GM18861 (cell line): Measurements from ENCODE around the gene RIPK1.
A peak's percentile ranks its signal among the peaks of the same experiment; 100 is the strongest.
"Not testable (repeated sequence)": the region's sequence is repeated elsewhere in the genome, so short reads cannot be mapped to it uniquely, and the experiment has no call there.

Experiments used
- ATAC-seq: cut with Tn5 transposase; IDR thresholded peaks from one replicate; pipeline ENCODE4 v1.9.1; 2021; ENCODE audit not compliant: unreplicated experiment

Gene RIPK1

DNA sequence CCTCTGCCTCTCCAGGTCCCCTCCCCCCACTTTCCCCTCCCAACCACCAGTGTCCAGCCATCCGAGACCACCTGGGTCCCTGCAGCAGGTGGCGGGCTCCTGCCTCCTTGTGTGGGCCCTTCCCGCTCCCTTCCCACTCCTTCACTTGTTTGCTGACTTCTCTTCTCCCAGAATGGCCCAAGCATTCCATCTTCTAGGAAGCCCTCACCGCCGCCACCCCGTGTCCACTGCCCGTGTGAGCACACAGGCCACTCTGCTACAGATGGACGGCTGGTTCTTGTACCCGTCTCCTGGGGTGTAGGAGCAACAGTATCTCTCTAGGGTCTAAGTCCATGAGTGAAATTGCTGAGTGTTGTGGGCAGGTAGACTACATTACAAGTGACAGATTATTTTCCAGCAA is 65.2 kb downstream of the RIPK1 start:
- ATAC-seq = no peak

DNA sequence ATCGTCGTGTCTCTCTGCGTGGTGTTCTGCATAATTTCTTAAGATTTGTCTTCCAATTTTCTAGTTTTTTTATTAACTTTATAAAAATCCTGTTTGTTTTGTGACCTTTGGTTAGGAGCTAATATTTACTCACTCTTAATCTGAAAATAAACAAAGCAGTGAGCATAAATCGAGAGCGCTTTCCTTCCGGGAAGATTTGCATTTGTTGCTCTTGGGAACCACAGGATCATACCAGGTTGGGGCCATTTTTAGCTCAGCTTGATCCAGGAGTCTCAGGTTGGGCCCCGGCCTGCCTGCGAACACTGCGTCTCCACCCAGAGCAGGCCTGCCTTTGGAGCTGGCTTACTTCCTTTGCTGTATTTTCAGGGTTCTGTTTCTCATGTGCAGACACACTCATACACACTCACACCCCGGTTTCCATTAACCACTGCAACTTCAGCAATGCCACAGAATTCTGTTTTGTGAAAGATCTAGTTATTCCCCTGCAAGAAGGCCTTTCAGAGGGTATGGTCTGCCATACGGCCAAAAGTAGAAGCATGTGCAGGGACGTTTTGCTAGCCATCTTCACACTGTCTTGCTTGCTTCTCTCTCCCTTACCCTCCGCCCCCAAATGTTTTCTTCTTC is 67.5 kb downstream of the RIPK1 start:
- ATAC-seq = no peak

DNA sequence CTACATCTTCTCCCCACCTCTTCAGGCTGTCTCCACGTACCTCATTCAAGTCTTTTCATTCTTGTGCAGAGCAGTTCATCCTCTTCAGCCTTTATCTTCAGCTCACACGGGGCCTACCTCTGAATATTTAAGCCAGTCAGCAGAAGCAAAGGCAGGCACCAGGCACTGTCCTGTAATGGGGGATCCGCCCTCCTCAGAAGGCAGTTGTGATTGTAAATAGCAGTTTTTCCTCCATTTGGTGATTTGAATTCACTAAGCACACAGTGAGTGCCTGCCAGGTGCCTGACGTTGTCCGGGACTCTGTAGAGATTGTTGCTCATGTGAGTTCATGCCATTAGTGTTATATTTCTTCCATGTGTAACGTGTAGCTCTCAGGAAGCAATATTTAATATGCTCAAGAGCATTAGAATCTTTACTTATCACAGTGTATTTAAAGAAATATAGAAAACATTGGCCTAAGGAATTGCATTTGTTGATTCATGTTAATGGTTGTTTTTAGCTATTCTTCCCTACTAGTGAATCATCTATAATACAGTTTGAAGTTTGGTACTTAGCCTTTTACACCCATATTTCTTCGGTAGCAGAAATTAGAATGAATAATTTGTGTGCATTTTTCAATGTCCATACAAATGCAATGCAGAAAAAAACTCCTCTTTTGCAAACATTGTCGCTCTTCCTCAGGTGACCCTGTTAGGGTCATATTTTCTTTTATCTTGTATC is 68.2 kb downstream of the RIPK1 start:
- no peak for ATAC-seq

DNA sequence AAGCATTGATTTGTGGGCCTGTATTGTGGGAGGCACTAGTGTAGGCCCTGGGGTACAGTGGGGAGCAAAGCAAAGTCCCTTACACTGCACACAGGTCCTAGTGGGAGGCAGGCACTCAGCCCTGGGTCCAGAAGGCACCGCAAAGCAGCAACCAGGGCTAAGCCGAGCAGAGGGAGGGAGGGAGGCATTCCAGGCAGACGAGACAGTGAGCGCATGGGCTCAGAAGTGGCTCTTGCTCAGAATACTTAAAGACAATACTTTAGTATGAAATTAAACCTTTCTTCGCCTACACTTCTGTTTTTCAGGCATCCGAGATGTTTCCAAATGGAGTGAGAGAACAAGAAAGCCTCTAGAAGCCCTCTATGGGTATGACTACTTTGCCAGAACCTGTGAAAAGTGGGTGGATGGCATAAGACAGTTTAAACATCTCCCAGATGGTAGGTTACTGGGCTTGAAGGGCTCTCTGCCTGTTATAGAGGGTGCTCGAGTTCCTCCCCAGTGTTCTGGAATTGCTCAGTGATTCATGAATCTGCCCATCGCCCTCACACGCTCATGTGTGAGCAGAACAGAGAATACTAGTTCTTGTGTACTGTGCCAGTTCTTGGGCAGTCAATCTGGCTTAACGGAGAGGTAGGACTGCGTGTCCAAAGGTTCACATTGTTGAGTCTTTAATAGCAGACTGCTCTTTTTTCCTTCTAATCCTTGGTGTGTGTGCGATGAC is 68.9 kb downstream of the RIPK1 start:
- ATAC-seq = no peak

DNA sequence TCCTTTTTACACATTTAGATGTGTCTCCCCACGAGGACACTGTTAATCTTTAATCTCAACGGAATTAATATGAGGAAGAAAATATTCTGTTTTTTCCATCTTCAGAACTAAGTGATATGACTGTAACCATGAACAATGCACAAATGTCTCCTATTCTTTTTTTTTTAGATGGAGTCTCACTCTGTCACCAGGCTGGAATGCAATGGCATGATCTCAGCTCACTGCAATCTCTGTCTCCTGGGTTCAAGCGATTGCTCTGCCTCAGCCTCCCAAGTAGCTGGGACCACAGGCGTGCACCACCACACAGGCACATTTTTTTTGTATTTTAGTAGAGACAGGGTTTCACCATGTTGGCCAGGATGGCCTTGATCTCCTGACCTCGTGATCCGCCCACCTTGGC is 69.6 kb downstream of the RIPK1 start:
- not testable (repeated sequence) for ATAC-seq

DNA sequence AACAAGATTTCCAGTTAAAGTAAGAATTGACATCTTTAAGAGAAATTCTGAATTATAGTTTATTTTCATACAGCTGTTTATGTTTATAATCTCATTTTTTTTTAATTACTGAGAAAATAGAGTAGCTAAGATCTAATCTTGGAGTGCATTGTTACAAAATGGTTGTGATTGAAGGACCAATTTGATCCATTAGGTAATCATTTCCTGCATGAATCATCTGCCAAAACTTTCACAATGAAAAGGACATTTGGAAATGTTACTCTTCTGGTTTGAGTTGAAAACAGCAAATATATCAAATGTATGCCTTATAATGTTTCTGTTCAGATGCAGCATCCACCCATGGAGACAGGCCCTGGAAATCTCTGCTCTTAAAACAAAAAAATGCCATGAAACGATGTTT is 70.0 kb downstream of the RIPK1 start:
- ATAC-seq = no peak

DNA sequence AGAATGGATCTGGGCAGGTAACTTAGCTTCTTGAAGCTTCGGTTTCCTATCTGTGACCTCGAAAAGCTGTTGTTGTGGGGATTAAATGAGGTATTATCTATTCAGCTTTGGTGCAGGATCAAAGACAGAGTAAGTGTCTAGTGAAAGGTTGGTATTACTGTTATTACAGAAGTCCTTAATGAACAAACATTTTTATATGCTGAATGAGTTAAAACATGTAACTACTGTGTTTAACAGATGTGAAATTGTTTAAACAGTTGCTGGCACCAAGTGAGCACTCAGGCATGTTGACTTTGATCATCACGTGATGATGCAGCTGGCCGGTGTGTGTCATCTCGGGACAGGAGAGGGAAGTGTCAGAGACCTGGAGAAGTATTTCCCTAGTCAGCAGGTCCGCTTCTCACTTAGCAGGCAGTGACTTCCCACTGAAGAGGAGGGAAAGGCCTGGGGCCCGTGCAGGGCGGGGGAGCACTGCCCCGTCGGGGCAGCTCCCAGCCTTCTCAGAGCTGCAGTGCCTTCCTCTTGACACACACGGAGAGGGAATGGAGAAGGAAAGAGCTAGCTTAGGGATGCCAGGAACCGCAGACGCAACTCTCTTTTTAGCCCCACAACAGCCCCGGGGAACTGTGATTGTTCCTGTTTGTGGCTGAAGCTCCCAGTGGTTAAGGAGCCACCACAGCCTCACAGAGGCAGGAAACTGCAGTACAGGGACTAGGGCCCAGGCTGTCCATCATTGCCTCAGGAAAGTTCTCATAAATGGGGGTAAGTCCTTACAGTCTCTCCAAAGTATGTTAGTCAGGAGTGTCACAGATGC is 71.0 kb downstream of the RIPK1 start:
- no peak for ATAC-seq

DNA sequence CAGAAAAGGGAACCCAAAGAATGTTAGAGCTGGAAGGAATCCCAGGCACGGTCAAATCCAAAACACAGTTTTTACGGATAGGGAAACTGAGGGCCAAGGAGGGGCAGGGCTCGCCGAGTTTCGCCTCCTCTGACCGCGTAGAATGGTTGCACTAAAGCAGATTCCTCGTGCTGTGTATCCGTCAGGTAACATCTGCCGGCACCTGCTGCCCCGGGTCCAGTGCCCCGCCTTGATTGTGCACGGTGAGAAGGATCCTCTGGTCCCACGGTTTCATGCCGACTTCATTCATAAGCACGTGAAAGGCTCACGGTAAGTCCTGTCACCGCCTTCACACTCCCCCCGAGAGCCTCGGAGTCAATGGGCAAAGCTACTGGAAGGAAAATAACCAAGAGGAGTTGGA is 71.9 kb downstream of the RIPK1 start:
- ATAC-seq = no peak

DNA sequence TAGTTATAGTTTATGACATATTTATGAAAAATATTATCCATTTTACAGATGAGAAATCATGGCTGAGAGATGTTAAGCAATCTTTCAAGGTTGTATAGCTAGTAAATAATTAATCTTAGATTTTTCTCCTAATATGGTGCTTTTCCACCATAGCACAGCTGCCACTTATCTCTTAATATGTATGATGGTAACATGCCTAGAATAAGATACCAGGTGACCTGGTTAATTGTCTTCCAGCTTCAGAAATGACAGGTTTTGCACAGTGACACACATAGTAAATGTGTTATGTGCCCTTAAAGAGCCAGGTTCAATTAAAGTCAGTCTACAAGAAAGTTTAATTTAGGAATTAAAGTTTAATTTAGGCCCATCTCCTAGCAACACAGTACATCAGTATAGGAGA is 74.2 kb downstream of the RIPK1 start:
- ATAC-seq = no peak

DNA sequence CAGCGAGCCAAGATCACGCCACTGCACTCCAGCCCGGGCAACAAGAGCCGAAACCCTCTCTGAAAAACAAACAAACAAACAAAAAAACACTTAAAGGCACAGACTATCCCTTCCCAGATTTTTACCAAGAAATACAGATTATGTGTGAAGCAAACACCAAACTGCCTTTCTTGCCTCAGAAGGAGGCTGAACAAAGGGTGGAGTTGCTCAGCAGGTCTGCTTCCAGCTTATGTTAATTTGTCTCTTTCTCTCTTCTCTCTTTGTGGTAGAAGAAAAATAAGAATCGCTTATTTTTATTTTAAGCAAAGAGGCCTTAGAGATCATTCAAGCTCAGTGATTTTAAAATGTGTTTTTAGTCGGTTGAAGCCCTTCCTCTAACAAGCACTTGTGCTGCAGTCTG is 74.9 kb downstream of the RIPK1 start:
- ATAC-seq = no peak

DNA sequence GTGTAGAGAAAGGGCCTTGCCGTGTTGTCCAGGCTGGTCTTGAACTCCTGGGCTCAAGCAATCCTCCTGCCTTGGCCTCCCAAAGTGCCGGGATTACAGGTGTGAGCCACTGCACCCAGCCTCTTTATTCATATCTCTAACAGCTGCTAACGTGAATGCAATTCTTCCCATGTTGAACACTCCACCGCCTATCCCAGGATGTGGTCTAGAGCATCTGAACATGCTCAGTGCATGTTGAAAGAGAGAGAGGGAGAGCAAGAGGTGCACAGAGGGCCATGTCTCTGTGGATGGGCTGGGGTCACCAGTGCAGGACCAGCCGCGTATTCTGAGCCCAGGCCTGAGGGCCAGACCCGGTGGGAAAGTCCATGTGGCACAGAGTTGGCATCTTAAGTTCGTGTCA is 76.3 kb downstream of the RIPK1 start:
- no peak for ATAC-seq

DNA sequence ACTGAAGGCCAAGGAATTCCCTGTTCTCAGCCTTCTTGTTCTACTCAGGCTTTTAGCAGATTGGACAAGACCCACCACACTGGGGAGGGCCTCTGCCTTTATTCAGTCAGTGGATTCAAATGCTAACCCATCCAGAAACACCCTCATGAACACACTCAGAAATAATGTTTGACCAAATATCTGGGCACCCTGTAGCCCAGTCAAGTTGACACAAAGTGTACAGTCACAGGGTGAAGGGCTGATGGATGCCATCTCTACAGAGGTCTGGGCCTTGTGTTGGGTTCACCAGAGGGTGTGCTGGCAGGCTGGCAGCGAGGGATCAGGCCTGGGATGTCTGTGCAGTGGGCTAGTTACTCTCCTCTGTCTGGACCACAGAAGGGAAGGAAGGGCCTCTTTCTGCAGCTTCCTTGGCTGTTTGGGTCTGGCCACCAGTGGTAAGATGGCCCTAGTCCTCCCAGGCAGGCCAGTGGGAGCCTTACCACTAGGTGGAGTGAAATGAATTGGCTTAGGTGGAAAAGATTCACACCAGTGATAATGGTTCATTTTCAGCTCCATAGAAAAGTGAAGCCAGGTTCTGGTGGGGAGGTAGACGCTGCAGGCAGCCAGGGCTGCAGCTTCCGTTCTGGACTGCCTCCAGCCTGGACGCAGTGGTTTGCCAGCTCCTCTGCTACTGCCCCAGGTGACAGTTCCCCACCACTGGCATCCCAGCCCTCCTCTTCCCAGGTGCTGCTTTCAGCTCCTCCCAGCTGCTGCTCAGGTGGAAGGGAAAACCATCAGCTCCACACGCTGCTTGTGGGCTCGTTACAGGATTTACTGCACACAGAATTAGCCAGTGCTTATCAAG is 79.8 kb downstream of the RIPK1 start:
- no peak for ATAC-seq

DNA sequence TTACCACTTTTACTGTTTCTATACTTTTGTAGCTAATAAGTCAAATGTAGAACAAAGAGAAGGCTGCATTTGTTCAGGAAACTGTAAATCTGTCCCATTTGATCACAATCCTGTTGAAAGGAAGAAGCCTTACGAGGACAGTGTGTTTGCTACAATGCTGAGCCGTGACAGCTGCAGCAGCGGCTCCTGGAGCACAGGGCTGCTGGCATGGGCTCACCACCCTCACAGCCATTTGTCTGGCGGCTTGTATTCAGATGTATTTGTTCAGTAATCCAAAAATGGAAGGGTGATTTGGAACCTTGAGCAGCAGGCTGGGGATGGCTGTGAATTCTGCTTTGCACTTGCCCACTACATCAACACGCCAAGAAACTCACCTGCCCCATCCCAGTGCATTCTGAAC is 83.4 kb downstream of the RIPK1 start:
- no peak for ATAC-seq

DNA sequence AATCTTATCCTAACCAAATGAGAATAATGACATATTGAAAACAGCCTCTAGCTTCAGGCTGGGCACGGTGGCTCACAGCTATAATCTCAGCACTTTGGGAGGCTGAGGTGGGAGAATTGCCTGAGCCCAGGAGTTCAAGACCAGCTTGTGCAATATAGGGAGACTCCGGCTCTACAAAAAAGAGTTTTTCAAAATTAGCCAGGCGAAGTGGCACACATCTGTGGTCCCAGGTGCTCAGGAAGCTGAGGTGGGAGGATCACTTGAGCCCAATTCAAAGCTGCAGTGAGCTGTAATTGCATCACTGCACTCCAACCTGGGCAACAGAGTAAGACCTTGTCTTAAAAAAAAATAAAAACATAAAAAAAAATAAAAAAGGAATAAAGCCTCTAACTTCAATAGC is 84.4 kb downstream of the RIPK1 start:
- no peak for ATAC-seq

DNA sequence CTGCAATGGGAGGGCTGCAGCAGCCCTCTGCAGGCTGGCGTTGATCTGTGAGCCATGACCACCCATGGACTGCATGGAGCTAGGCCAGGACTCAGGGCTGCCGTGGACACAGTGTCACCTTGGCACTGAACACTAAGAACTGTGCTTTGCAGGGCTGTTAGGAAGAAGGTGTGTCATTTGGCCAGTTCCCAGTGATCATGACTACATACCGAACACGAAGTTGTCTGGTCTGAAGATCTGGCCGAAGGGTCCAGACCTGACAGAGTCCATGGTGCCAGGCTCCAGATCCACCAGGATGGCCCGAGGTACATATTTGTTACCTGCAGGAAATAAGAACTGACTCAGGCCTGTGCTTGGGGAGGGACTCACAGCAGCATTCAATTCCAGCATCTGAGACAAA is 87.1 kb downstream of the RIPK1 start:
- not testable (repeated sequence) for ATAC-seq

DNA sequence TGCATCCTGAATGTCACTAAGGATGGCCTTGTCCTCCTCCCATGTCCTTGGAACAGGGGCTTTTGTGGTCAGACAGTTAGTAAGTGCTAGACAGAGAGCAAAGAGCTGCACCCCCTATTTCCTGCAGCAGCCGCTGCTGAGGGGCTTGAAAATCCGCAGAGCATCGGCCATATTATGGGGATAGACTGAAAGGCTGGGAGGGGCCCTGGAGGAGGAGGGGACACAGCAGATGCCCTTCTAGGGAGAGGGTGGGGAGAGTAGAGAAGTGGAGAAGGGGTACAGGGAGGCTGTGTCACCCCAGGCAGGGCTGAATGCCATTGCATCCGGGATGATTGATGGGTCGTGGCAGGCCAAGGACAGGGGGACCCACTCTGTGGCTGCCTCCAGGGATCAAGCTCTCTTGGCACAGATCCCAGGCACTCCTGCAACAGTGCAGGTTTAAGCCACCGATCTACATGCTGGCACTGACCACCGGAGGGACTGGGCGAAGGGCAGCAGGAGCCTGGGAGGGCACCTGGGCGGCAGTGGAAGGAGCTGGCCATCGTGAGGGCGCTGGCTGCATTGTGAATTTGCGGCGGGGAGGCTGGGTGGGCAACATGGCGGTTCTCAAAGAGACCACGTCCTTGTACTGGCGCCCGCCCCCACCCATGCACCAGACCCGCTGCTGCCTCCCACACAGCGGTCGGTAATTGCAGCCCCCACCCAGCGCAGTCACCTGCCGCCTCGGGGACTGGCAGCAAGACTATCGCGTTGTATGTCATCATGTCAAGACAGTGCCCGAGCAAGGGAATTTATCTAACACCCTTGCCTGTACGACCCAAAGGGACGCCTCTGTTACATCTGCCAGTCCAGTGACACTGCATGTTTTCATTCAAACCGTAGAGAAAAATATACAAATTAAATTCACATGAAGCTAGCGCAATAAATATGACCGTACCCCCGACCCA is 88.2 kb downstream of the RIPK1 start:
- ATAC-seq = not testable (repeated sequence)

DNA sequence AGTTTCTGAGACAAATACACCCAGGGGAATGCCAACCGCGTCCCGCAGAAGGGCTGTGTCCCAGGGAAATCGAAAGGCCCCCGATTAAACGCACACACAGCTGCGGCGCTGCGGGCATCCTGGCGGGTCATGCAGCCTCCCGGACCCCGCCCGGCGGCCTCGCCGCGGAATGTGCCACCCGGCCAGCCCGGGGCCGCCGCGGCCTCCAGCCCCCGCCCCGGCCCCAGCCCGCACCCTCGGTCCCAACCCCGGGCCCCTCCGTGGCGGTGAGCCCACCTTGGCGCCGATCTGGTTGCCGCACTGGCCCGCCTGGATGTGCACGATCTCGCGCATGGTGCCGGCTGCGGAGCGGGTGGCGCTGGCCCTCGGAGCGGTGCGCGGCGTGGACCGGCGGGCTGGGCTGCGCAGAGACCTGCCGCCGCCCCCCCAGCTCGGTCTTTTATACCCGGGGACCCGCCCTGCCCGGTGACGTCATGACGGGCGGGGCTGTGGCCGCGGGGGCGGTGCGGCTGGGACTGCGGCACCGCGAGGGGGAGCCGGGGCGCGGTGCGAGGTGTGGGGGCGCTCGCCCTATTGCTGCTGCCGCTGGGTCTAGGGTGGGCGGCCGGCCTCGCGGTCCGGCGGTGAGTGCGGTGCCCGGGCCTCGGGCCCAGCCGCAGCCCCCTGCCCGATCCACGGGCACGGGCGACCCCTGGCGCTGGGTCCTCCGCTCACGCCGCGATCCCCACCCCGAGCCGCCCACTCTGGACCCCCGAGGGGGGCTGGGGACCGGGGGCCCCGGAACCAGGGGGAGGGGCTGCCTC is 89.0 kb downstream of the RIPK1 start, which contains the start of gene TUBB2A:
TSS of gene TUBB2A (minus strand) at position 414 of the 803 bp plus-strand sequence. CDS start at position 333, 81 bp downstream.
- ATAC-seq = peak; percentile 65
